H1 (cell line): ENCODE results near the gene GAS6. TPM values are rescaled to one million over a fixed set of nuclear protein-coding genes. Genes with fewer than 3 reads are reported as not detected.

Experiments
- BACH1 ChIP-seq: IDR thresholded peaks from 2 replicates; pipeline ENCODE4 v1.6.1; 2012; ENCODE audit warnings: low read length, improper control_type of control experiment
- EZH2 ChIP-seq: fragments of 200-600 bp; sonication (generic); IDR thresholded peaks from 2 replicates; pipeline ENCODE4 v1.7.1; 2012; ENCODE audit warnings: low read depth, mild to moderate bottlenecking, moderate library complexity, low read length, inconsistent platforms; ENCODE audit not compliant: severe bottlenecking
- JUN ChIP-seq: IDR thresholded peaks from 2 replicates; pipeline ENCODE4 v1.6.1; 2011; ENCODE audit warnings: low read depth, mild to moderate bottlenecking, improper control_type of control experiment, low read length
- NRF1 ChIP-seq: IDR thresholded peaks from 2 replicates; pipeline ENCODE4 v1.6.1; 2011; ENCODE audit warnings: mild to moderate bottlenecking, low read depth, low read length, improper control_type of control experiment
- polyA plus RNA-seq, 7 experiments: library from polyadenylated mRNA; depleted of rRNA in 3 of 7; stranded (reverse) in 5 of 7; unstranded in 2 of 7; fragments of >200 nt in 5 of 7; fragments of 200-250 nt in 2 of 7; gene quantifications; 1 replicate in 5 of 7; 2 replicates in 1 of 7; 4 replicates in 1 of 7; pipeline versions ENCODE4 v1.2.1 to v1.2.3, GENCODE V29; 2011 to 2013; ENCODE audit warnings: missing spikeins in 2 of 7, mixed read lengths in 2 of 7
- total RNA-seq: library from RNA; stranded (reverse); fragmentation: NEBNext Ultra II Directional; extraction: Animal tissue kit (Norgen Biotek cat#: 25700); gene quantifications from 2 replicates; pipeline ENCODE4 v1.2.1, GENCODE V29; 2021
- TF ChIP-seq, protein P1 (sequence below): IDR thresholded peaks from 2 replicates; pipeline ENCODE4 v1.6.1; 2011; ENCODE audit warnings: low read length, improper control_type of control experiment
- TF ChIP-seq, protein P2 (sequence below): IDR thresholded peaks from 2 replicates; pipeline ENCODE4 v1.6.1; 2012; ENCODE audit warnings: inconsistent platforms

GAS6 gene
- total and polyA plus RNA-seq, 2 of the 8 experiments (the other 6 are each of a cell fraction or from before 2014, with no cell fraction given): 18.6 to 31.0 TPM

DNA sequence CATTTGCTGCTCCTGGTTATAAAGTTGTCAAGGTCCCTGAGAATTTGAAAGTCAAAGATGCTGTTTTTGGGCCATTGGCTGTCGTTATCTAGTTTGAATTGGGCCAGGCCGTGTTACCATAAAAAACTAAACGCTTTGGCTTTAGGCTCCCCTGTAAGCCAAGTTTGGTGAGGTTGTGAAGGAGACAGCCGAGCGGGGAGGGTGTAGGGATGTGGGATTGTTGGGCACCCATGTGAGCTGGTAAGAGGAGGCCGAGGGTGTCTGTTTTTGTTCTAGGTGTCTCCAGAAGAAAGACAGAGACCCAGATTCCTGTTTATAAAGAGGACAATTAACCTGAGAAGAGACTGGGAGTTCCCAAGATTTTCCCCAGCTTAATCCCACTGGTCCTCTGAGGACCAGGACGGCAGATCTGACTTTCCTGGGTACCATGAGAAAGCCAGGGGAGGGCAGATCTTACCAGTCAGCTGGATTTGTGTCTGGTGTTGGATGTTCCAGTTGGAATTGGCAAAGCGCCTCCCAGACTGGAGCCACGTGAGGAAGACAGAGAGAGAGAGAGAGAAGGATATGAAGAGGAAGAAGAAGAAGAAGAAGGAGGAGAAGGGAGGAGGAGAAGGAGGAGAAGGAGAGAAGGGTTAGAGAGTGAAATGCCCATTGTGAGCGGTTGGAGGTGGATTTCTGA lies 79.8 kb downstream of the GAS6 start (continued):
- TF ChIP-seq, protein P1, sequence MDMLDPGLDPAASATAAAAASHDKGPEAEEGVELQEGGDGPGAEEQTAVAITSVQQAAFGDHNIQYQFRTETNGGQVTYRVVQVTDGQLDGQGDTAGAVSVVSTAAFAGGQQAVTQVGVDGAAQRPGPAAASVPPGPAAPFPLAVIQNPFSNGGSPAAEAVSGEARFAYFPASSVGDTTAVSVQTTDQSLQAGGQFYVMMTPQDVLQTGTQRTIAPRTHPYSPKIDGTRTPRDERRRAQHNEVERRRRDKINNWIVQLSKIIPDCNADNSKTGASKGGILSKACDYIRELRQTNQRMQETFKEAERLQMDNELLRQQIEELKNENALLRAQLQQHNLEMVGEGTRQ: no peak
- TF ChIP-seq EZH2 (no peak), JUN (no peak), NRF1 (no peak), BACH1 (no peak)
- TF ChIP-seq, protein P2, sequence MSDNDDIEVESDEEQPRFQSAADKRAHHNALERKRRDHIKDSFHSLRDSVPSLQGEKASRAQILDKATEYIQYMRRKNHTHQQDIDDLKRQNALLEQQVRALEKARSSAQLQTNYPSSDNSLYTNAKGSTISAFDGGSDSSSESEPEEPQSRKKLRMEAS: no peak
- TF ChIP-seq, all 59 proteins: peak for 0
